GM19397 (cell line): ENCODE results near the gene KBTBD12.

Source experiments
- ATAC-seq: cut with Tn5 transposase; IDR thresholded peaks from one replicate; pipeline ENCODE4 v1.9.1; 2021; ENCODE audit warnings: mild to moderate bottlenecking, moderate library complexity; ENCODE audit not compliant: unreplicated experiment

KBTBD12 gene

GRCh38 chr3:128009952-128010846 lies 95.2 kb downstream of the KBTBD12 start:
- ATAC-seq: no peak

GRCh38 chr3:128011140-128011539 lies 96.1 kb downstream of the KBTBD12 start:
- no peak for ATAC-seq

- ATAC-seq: no peak
Measured at GRCh38 chr3:128012050-128012449, 97.0 kb downstream of the KBTBD12 start.

DNA sequence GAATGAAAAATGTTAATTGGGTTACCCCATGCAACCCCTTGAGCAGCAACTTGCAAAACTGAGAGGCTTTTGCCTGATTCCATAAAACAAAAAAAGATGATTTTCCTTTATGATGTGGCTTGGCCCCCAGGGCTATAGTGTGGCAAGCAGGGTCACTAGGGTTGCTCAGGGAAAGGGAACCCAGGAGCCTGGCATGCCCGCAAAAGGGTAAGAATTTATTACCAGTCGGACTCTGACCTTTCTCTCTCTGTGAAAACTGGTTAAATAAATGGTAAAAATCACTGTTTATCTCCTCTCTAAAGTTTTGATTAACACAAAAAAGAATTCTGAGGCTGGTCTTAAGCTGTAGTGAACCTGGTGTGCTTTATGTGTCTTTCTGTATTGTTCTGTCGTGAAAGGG lies 99.5 kb downstream of the KBTBD12 start:
- no peak for ATAC-seq

GRCh38 chr3:128016502-128016901 lies 101.5 kb downstream of the KBTBD12 start:
- no peak for ATAC-seq

DNA sequence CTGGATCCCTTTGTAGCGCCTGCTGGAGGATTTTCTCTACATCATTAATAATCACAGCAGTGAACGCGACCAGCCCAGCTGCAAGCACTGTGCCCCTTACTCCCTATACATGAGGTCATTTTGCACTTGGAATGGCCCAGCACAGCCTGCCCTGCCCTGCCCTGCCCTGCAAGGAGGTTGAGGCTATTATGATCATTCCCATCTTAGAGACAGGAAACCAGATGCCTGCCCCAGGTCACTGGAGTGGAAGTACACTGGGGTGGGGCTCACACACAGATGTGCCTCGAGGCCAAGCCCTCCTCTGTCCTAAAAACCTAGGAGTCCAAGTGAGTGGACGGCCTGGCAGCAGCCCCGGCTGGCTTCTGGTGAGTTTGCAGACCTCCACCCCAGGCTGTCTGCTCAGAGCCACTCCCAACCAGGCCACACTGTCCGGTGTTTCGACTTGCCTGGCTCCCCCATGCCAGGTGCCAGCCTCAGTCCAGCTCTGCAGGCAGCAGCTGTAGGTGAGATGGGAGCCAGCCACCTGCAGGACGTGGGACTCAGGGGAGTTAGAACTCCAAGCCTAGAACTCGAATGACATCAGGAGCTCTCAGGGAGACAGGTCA lies 106.8 kb downstream of the KBTBD12 start:
- no peak for ATAC-seq

GRCh38 chr3:128033102-128033501 lies 118.1 kb downstream of the KBTBD12 start:
- ATAC-seq: no peak

DNA sequence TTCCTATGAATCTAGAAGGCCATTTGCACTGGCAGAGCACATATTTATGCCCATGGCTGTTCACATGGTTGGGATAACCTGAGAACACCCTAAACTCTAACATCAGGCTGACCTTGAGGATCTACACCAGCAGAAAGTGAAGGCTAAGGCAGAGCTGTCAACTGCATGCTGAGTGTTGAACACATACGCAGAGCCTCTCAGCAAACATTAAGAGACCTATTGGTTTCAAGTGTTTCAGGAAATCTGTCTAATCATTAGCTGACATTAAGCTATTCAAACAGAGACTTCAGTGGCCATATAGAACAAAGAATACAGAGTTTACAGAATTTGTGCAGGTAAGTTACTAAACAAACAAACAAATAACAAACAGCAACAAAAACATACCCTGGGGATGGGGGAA lies 121.1 kb downstream of the KBTBD12 start:
- no peak for ATAC-seq
